B cell (primary cell): ENCODE measurements around the gene GPR156. TPM values are rescaled to one million over a fixed set of nuclear protein-coding genes. Genes with fewer than 3 reads are reported as not detected.
"Not testable (repeated sequence)": the region's sequence is repeated elsewhere in the genome, so short reads cannot be mapped to it uniquely, and the experiment has no call there.

Experiments used
- ATAC-seq: fragments of 200-7000 bp; cut with Tn5 transposase; one replicate; pipeline ENCODE4 v1.10.0; 2021; ENCODE audit warnings: low read depth, mild to moderate bottlenecking, moderate number of reproducible peaks, moderate library complexity
- CTCF ChIA-PET: fragments of 350-600 bp; sonication (Branson Sonifier 250); formaldehyde crosslinking; loops from one replicate; lab custom pipeline; 2021; ENCODE audit warnings: antibody characterized with exemption, inconsistent platforms; lab: Charles Lee
- POLR2A ChIA-PET: fragments of 350-600 bp; sonication (Branson Sonifier 250); formaldehyde crosslinking; loops from one replicate; lab custom pipeline; 2021; ENCODE audit warnings: antibody characterized with exemption; lab: Charles Lee
- DNase-seq: peaks from one replicate; pipeline ENCODE4 v3.0.0; 2013
- H2AFZ ChIP-seq: 2 replicates; pipeline ENCODE4 v1.6.1; 2012; ENCODE audit warnings: mild to moderate bottlenecking, low read depth, low read length; ENCODE audit not compliant: insufficient read depth, poor library complexity, severe bottlenecking
- H3K27ac ChIP-seq, 2 donors: 1 replicate in 1 of 2; 2 replicates in 1 of 2; pipeline ENCODE4 v1.5.1; 2012 to 2013; ENCODE audit warnings: low read length in 2 of 2, mild to moderate bottlenecking in 2 of 2, moderate library complexity in 1 of 2
- H3K27me3 ChIP-seq, 4 experiments: fragments of 200-600 bp in 1 of 4; sonication (generic) in 1 of 4; replicated peaks in 1 of 4; 1 replicate in 2 of 4; 2 replicates in 2 of 4; pipeline versions ENCODE4 v1.6.1 to v1.7.0; 2013 to 2016; ENCODE audit warnings: low read length in 3 of 4, mild to moderate bottlenecking in 2 of 4, mixed read lengths in 1 of 4, moderate library complexity in 1 of 4; ENCODE audit not compliant: insufficient read depth in 4 of 4, control insufficient read depth in 3 of 4; ENCODE audit errors: control extremely low read depth in 1 of 4
- H3K36me3 ChIP-seq, 2 experiments: replicated peaks in 1 of 2; 1 replicate in 1 of 2; 2 replicates in 1 of 2; pipeline versions ENCODE4 v1.6.1 to v1.7.1; 2013; ENCODE audit warnings: low read length in 1 of 2; ENCODE audit not compliant: insufficient read depth in 2 of 2, control insufficient read depth in 1 of 2; ENCODE audit errors: control extremely low read depth in 1 of 2, extremely low read depth in 1 of 2
- H3K4me1 ChIP-seq, 2 donors: fragments of 200-600 bp in 1 of 2; sonication (generic) in 1 of 2; 1 replicate in 1 of 2; 2 replicates in 1 of 2; pipeline versions ENCODE4 v1.5.1 to v1.6.1; 2013 to 2017; ENCODE audit warnings: low read length in 2 of 2; ENCODE audit not compliant: control insufficient read depth in 2 of 2, insufficient read depth in 2 of 2
- H3K4me2 ChIP-seq: replicated peaks from 2 replicates; pipeline ENCODE3; 2012; ENCODE audit warnings: mild to moderate bottlenecking, low read depth, low read length; ENCODE audit not compliant: poor library complexity, severe bottlenecking
- H3K4me3 ChIP-seq, 5 experiments: fragments of 200-600 bp in 1 of 5; sonication (generic) in 1 of 5; 1 replicate in 3 of 5; 2 replicates in 2 of 5; pipeline versions ENCODE4 v1.5.1 to v1.7.0; 2011 to 2016; ENCODE audit warnings: low read length in 4 of 5, mild to moderate bottlenecking in 4 of 5, low read depth in 2 of 5, control low read depth in 1 of 5, moderate library complexity in 1 of 5; ENCODE audit not compliant: insufficient read depth in 1 of 5; ENCODE audit errors: control extremely low read depth in 1 of 5, extremely low read depth in 1 of 5
- H3K79me2 ChIP-seq: fragments of 200-600 bp; sonication (generic); one replicate; pipeline ENCODE4 v1.6.0; 2016; ENCODE audit warnings: low read length; ENCODE audit not compliant: control insufficient read depth, insufficient read depth
- H3K9ac ChIP-seq: fragments of 200-600 bp; sonication (generic); 2 replicates; pipeline ENCODE4 v1.6.1; 2017; ENCODE audit warnings: mild to moderate bottlenecking, low read length, moderate library complexity
- H3K9me3 ChIP-seq, 3 donors: one replicate each; pipeline versions ENCODE4 v1.6.1 to v1.7.1; 2013; ENCODE audit warnings: low read length in 2 of 3; ENCODE audit not compliant: control insufficient read depth in 2 of 3, insufficient read depth in 1 of 3; ENCODE audit errors: control extremely low read depth in 1 of 3
- H4K20me1 ChIP-seq: 2 replicates; pipeline ENCODE4 v1.6.0; 2012; ENCODE audit warnings: mild to moderate bottlenecking, low read length; ENCODE audit not compliant: insufficient read depth, control insufficient read depth, poor library complexity, severe bottlenecking
- H3K27ac Mint-ChIP-seq: one replicate; pipeline ENCODE4 v1.8.0; 2021; ENCODE audit warnings: mixed read lengths
- H3K27me3 Mint-ChIP-seq: one replicate; pipeline ENCODE4 v1.8.0; 2021; ENCODE audit warnings: mixed read lengths
- H3K4me1 Mint-ChIP-seq: one replicate; pipeline ENCODE4 v1.8.0; 2021; ENCODE audit warnings: mixed read lengths
- H3K4me3 Mint-ChIP-seq: one replicate; pipeline ENCODE4 v1.8.0; 2021; ENCODE audit warnings: mixed read lengths
- H3K9me3 Mint-ChIP-seq: one replicate; pipeline ENCODE4 v1.8.0; 2022; ENCODE audit warnings: mixed read lengths; ENCODE audit not compliant: insufficient read depth
- CTCF ChIP-seq: fragments of 200-600 bp; IDR thresholded peaks from one replicate; pipeline ENCODE4 v1.8.0; 2022; ENCODE audit warnings: antibody characterized with exemption, mild to moderate bottlenecking
- EZH2 ChIP-seq: IDR thresholded peaks from 2 replicates; pipeline ENCODE4 v1.6.1; 2012; ENCODE audit warnings: borderline replicate concordance, low read depth, mild to moderate bottlenecking, moderate library complexity, low read length; ENCODE audit not compliant: insufficient read depth, poor library complexity, severe bottlenecking
- WGBS: methylation state at CpG from one replicate; pipeline ENCODE4 v1.1.5; 2013; ENCODE audit warnings: missing lambda C conversion rate; ENCODE audit not compliant: insufficient coverage; 5-methylcytosine and 5-hydroxymethylcytosine counted together
- intact Hi-C: fragments of 100-400 bp; cut with micrococcal nuclease; formaldehyde crosslinking; loops from one replicate; pipeline ENCODE4 v1.10.0; 2022
- polyA plus RNA-seq: library from polyadenylated mRNA; depleted of rRNA; stranded (reverse); fragments of >200 nt; gene quantifications from 2 replicates; pipeline ENCODE4 v1.2.3, GENCODE V29; 2012
- total RNA-seq, 2 donors: library from RNA; stranded (reverse); fragments of 120-200 nt in 1 of 2; gene quantifications; 1 replicate in 1 of 2; 2 replicates in 1 of 2; pipeline versions ENCODE4 v1.2.3 to v1.2.4, GENCODE V29; 2013 to 2022

GPR156 gene
- total and polyA plus RNA-seq, 2 donors (not counting 1 experiment from before 2014, with no cell fraction given), result 0.03 to 0.20 TPM

- POLR2A ChIA-PET, result no interaction called here
- no peaks in the 10 kb centered on the region for H3K4me1 ChIP-seq
- no peak overlapping the region for H2AFZ ChIP-seq
- H3K4me2 ChIP-seq, result no peak overlapping the region
- DNase-seq, result no peak
- intact Hi-C loops, result no loop called here
- no peaks in the 10 kb centered on the region for H4K20me1 ChIP-seq
- WGBS, result no CpG with 5 or more reads among the region's 2 CpGs
- no peak for ATAC-seq
- no peak overlapping the region for H3K27ac ChIP-seq
- no peaks in the 10 kb centered on the region for H3K9me3 ChIP-seq
- H3K27me3 ChIP-seq, result no peaks in the 10 kb centered on the region
- H3K79me2 ChIP-seq, result no peaks in the 10 kb centered on the region
- Mint-ChIP-seq H3K9me3 (no peaks in the 10 kb centered on the region), H3K27ac (no peak overlapping the region), H3K27me3 (peaks cover 23% of the 10 kb centered on the region), H3K4me3 (no peak overlapping the region), H3K4me1 (no peaks in the 10 kb centered on the region)
- CTCF ChIA-PET, result no interaction called here
- TF ChIP-seq CTCF, result no peak
- H3K36me3 ChIP-seq, result no peaks in the 10 kb centered on the region
- H3K9ac ChIP-seq, result no peak overlapping the region
- H3K4me3 ChIP-seq, result no peak overlapping the region
Observed at GRCh38 chr3:120224237-120224636, 60.8 kb downstream of the GPR156 start.

GRCh38 chr3:120218981-120219380 lies 66.0 kb downstream of the GPR156 start:
- no peaks in the 10 kb centered on the region for H3K27me3 ChIP-seq
- intact Hi-C loops, result no loop called here
- peaks cover 9% of the 10 kb centered on the region for H3K27me3 Mint-ChIP-seq
- no peak for ATAC-seq
- no peak overlapping the region for H3K27ac Mint-ChIP-seq
- H3K4me3 ChIP-seq, result no peak overlapping the region
- ChIA-PET POLR2A (no interaction called here), CTCF (no interaction called here)
- H3K36me3 ChIP-seq, result no peaks in the 10 kb centered on the region
- TF ChIP-seq EZH2 (no peak), CTCF (no peak)
- no peak for DNase-seq
- H3K9me3 Mint-ChIP-seq, result no peaks in the 10 kb centered on the region
- no peaks in the 10 kb centered on the region for H3K79me2 ChIP-seq
- no peaks in the 10 kb centered on the region for H3K4me1 Mint-ChIP-seq
- H3K4me3 Mint-ChIP-seq, result no peak overlapping the region
- H2AFZ ChIP-seq, result no peak overlapping the region
- H3K4me2 ChIP-seq, result no peak overlapping the region
- no peaks in the 10 kb centered on the region for H3K4me1 ChIP-seq
- H3K9ac ChIP-seq, result no peak overlapping the region
- no peaks in the 10 kb centered on the region for H4K20me1 ChIP-seq
- no peak overlapping the region for H3K27ac ChIP-seq
- H3K9me3 ChIP-seq, result peaks cover 0 to 1% (median 0%) of the 10 kb centered on the region in 3 donors

- POLR2A ChIA-PET, H3K27ac ChIP-seq, ATAC-seq, H3K4me3 Mint-ChIP-seq, H2AFZ ChIP-seq, CTCF ChIA-PET, H3K4me1 Mint-ChIP-seq, H3K9me3 ChIP-seq, H3K27me3 ChIP-seq, H3K27ac Mint-ChIP-seq, H3K9me3 Mint-ChIP-seq, H3K4me3 ChIP-seq, H4K20me1 ChIP-seq, DNase-seq, H3K4me2 ChIP-seq, H3K36me3 ChIP-seq, H3K4me1 ChIP-seq, intact Hi-C loops, H3K9ac ChIP-seq, H3K27me3 Mint-ChIP-seq, H3K79me2 ChIP-seq: not testable (repeated sequence)
- no CpG with 5 or more reads among the region's 1 CpG for WGBS
Observed at GRCh38 chr3:120216633-120217032, 68.4 kb downstream of the GPR156 start.
